Ramos (cell line): Measurements from ENCODE around the gene SLC25A11.

ENCODE experiments used
- in situ Hi-C: fragments of 300-500 bp; cut with MboI; formaldehyde crosslinking; loops from one replicate; pipeline ENCODE4 v1.14.3; 2022; ENCODE audit warnings: low sequenced_read_pairs; ENCODE audit not compliant: unreplicated experiment

Gene SLC25A11

GRCh38 chr17:4898927-4899326 lies 40.9 kb downstream of the SLC25A11 start:
- in situ Hi-C loops = no loop called here

- in situ Hi-C loops = no loop called here
Measured at GRCh38 chr17:4898351-4898750, 41.5 kb downstream of the SLC25A11 start.

GRCh38 chr17:4897785-4898184 lies 42.1 kb downstream of the SLC25A11 start:
- in situ Hi-C loops = no loop called here

- in situ Hi-C loops = no loop called here
Measured at GRCh38 chr17:4897198-4897687, 42.6 kb downstream of the SLC25A11 start.

- in situ Hi-C loops = no loop called here
Measured at GRCh38 chr17:4896332-4897197, 43.3 kb downstream of the SLC25A11 start.

- in situ Hi-C loops = no loop called here
Measured at GRCh38 chr17:4895657-4896331, 44.1 kb downstream of the SLC25A11 start.

GRCh38 chr17:4895121-4895520 lies 44.7 kb downstream of the SLC25A11 start:
- in situ Hi-C loops = no loop called here

GRCh38 chr17:4893721-4894560 lies 45.9 kb downstream of the SLC25A11 start:
- in situ Hi-C loops = no loop called here

GRCh38 chr17:4893272-4893671 lies 46.6 kb downstream of the SLC25A11 start:
- in situ Hi-C loops = no loop called here

- in situ Hi-C loops = no loop called here
Measured at GRCh38 chr17:4892499-4893221, 47.2 kb downstream of the SLC25A11 start.

GRCh38 chr17:4891411-4892410 lies 48.1 kb downstream of the SLC25A11 start:
- in situ Hi-C loops = no loop called here

- in situ Hi-C loops = loop anchor here (10.0 kb wide), 1 partner anchor 303 kb away; the partner anchor contains the start of gene SMTNL2
Measured at GRCh38 chr17:4887581-4887980, 52.3 kb downstream of the SLC25A11 start.
